GM04503 (cell line): ENCODE measurements around the gene CNOT2.
"Not testable (repeated sequence)": the region's sequence is repeated elsewhere in the genome, so short reads cannot be mapped to it uniquely, and the experiment has no call there.

ENCODE experiments used
- DNase-seq: peaks from one replicate; pipeline ENCODE4 v3.0.0-alpha.2; 2012; ENCODE audit warnings: low read depth

CNOT2 gene

DNA sequence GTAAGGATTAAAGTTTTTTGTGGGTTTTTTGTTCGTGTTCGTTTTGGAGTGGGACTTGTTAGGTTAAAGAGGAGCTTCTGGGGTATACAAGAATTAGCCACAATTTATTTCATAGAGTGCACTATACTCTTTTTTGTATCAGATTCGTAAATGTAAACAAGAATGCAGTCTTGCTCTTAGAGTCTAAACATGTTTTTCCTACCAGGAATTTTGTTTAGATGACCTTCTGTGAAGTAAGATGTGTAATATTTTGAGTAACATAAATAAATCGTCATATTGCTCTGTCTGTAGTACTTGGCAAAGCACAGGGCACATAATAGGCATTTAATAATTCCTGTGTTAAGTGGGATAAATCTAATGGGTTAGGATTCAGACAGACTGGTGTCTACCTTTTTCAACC is 9.6 kb downstream of the CNOT2 start:
- no peak for DNase-seq

DNA sequence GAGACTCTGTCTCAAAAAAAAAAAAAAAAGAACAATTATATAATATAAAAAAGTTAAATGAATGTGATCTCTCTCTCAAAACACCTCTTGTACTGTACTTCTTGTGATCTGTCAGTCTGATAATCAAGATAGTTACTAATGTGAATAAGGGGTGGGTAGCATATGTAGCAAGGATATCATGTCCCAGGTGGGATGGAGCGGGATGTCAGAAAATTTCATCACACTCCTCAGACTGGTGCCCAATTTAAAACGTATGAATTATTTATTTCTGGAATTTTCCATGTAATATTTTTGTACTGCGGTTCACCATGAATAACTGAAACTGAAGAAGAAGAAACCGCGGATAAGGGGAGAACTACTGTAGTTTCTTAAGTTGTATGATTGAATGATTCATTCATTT is 11.0 kb downstream of the CNOT2 start:
- DNase-seq = no peak

DNA sequence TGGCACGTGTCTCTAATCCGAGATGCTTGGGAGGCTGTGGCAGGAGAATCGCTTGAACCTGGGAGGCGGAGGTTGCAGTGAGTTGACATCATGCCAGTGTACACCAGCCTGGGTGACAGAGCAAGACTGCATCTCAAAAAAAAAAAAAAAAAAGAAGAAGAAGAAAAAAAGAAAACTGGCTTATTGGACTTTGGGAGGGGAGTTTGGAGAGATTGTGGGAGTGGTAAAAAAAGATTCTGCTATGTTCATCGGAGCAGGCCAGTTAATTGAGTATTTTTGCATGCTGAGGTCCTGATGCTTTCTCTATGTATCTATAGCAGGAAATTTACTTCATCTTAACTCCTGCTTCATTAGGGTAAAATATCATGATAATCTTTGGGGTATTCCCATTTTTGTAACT is 11.6 kb downstream of the CNOT2 start:
- DNase-seq = no peak

DNA sequence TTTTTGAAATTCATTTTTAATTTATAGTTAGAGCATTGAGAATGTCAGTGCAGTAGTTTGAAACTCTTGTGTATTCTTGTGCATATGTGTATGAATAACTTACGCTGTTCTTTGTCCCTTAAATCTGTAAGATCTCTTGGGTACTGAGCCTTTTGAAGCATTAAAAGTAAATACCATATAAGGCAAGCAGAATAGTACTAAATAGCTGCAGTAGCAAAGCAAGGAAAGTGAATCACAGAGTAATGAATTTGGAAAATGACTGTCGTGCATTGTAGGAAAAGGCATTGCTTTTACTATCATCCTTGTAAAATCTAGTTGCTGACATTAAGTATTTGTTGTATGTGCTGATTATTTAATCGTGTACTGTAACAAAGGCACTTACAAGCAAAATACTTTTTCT is 12.1 kb downstream of the CNOT2 start:
- DNase-seq = peak; percentile 17

DNA sequence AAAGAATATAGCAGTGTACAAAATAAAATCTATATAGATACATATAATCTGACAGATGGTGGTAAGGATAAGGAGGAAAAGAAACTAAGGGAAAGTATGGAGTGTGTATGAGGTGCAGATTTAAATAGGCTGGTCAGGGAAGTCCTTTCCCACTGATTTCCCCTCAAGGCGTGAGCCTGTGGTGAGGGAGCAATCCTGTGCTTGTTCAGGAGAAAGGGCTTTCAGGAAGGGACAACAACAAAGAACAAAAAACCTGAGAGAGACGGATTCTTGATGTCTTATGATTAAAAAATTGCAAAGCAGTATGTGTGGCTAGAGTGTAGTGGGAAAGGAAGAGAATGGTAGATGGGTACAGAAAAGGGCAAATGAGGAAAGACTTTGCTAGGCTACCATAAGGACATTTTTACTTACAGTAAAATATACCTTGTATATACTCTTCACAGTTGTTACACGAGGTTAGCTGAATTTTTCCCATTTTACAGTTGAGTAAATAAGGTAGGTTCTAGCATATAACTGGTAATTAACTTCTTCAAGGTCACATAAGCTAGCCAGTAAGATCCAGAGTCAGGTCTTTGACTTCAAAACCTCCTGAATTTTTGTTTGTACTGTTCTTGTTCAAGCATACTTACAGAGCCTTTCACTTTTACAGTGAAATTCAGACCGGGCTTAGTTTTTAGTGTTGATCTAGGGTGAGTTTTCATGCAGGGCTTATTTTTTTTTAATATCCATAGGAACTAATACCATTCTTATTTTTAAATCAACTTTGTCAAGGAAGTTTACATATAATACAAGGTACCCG is 15.6 kb downstream of the CNOT2 start:
- no peak for DNase-seq

DNA sequence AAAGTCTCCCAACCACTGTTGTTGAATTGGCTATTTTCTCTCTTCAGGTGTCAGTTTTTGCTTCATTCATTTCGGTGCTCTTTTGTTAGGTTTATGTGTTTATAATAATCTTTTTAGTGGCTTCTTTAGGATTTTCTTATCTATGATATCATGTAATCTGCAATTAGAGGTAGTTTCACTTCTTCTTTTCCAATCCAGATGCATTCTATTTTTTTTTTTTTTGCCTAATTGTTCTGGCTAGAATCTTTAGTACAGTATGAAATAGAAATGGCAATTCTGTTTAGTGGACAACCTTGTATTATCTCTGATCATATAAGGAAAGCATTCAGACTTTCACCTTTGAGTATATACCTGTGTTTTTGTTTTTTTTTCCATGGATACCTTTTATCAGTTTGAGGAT is 17.4 kb downstream of the CNOT2 start:
- no peak for DNase-seq

DNA sequence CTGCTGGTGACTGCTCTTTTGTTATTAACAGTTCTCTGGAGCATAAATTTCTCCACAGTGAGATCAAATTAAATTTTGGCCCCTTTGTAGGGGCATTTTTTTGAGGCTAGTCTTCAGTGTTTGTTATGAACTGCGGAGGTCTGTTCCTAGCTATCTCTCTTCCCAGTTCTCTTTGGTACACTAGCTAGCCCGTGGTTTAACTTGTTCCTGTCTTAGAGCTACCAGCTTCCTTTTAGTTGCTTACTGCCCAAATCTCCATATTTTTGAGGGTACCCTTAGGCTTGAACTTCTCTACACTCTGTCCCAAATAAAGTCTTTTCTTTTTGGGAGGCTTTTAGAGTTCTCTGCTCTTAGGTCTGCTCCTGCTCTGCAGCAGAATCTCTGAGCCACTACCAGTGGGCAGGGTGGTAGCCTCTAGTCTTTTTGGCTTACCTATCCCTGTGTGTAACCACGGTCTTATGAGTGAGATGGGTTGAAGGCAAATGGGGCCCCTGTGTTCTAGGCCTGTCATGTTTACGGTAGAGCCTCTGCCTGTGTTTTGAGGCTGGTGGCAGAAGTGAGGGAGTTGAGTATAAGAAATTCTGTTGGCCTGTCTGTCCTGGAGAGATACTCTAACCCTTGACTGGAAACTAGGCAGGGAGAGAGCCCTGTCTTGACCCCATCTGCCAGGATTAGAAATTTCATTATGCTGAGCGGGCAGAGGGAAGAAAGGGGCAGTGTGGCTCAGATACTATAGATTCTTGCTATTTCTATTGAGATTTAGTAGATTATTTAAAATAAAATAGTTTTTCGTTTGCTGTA is 21.0 kb downstream of the CNOT2 start:
- no peak for DNase-seq

DNA sequence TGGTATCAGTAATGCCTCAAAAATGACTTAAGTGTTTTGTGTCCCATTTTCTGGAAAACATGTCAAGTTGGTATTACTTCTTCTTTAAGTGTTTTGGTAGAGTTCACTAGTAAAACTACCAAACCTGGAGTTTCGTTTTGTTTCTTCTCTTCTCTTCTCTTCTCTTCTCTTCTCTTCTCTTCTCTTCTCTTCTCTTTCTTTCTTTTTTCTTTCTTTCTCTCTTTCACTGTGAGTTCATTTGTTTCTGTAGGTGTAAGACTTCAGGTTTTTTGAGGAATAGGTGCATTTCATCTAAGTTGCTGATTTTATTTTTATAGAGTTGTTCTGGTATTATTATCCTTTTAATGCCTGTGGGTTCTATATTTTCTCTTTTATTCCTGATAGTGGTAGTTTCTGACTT is 21.9 kb downstream of the CNOT2 start:
- no peak for DNase-seq

DNA sequence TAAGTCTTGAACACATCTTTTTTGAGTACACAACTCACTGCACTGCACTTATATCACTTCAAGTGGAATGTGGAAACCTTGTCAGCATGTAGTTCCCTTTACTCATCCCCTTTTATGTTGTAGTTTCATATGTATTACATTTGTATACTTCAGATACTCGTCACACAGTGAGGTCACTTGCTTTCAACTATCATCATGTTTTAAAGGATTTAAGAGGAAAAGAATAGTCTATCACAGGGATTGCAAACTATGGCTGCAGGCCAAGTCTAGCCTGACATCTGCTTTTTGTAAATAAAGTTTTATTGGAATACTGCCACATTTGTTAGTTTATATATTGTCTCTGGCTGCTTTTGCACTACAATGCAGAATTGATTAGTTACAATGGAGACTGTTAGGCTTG is 24.3 kb downstream of the CNOT2 start:
- DNase-seq = no peak

DNA sequence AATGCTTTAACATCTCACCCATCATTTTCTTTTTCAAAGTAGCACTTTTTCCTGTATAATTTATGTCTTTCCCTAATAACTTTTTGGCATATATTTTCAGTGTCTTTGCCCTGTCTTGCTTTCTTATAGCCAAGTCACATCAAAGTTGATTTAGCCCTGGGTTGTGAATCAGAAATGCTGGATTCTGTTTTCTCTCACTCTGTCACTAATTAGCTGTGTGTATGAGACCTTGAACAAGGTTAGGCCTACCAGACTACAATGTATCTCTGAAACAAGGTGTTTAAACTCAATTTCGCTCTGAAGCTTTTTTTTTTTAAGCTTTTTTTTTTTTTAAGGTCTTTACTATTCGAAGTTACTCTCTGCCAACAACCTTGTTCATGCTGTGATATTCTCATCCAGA is 25.7 kb downstream of the CNOT2 start:
- DNase-seq = no peak

DNA sequence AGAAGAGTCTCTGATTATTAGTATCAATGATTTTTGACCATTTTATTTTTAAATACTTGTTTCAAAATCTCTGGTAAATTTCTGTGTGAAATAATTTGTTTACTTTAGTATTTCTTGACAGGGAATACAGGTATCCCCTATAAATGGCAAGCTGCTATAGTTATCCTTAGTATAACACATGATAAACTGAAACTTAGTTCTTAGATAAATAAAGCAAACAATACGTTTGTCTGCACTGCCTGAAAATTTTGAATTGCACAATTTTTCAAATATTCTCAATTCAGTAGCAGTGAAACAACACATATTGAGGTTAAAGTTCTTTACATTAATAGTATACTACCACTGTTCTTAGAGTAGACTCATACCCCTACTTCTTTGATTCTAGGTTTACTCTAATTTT is 26.9 kb downstream of the CNOT2 start:
- no peak for DNase-seq

DNA sequence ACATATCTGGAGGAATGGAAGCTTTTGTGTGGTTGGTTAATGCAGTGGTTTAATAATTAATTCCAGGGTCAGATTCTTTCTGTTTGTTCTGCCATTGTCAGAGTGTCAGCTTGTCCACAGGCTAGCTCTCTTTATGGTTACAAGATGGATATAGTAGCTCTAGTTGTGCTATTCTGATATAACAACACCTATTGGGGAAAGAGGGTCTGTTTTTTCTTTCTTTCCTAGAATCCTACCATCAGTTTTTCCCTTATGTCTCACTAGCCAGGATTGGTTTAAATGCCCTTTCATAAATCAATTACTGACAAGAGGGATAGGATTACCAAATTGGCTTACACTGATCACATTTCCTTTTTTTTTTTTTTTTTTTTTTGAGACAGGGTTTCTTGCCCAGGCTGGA is 27.8 kb downstream of the CNOT2 start:
- DNase-seq = no peak

DNA sequence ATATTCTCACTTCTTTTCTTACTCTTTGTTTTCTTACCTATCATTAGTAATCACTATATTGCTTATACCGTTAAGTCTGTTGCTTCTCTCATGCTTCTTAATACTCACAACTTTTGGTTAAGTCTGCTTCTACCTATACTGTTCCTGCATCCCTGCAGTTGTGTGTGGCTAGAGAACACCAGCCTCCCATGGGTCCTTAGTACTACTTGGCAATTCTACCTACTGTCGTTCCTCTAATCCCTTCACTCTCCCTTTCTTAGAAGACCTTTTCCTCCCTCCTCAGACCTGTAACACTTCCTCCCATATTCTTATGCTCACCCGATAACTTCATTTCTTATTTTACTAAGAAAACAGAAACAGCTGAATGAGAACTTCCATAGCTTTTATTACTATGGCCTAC is 29.3 kb downstream of the CNOT2 start:
- no peak for DNase-seq

DNA sequence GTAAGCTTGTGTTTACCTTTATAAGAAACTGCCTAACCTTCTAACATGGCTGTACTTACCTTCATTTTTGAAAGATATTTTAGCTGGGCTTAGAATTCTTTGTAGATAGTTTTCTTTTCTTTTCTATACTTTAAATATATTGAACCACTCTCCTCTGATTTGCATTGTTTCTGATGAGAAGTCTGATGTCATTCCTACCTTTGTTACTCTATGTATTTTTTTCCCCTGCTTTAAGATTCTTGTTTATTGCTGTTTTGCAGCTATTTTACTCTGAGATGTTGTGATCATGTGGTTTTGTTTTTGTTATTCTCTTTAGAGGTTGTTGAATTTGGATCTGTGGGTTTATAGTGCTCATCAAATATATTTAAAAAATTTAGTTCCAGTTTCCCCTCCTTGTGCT is 31.8 kb downstream of the CNOT2 start:
- no peak for DNase-seq

DNA sequence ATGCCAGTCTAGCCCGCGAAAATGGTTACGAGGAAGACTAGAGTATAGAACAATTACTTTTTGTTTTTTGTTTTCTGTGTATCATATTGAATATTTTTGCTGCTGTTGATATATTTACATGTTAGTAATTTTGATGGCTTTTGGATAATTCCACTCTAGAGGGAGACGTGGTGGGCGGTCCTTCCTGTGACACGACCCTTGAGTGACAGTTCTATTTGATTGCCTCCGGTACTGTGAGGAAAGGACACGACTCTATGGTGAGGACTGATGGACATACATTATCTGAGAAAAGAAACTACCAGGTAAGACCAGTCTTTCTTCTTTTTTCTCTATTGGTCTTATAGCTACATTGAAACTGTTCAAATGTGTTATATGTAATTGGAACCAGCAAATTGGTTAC is 34.7 kb downstream of the CNOT2 start:
- DNase-seq = no peak

DNA sequence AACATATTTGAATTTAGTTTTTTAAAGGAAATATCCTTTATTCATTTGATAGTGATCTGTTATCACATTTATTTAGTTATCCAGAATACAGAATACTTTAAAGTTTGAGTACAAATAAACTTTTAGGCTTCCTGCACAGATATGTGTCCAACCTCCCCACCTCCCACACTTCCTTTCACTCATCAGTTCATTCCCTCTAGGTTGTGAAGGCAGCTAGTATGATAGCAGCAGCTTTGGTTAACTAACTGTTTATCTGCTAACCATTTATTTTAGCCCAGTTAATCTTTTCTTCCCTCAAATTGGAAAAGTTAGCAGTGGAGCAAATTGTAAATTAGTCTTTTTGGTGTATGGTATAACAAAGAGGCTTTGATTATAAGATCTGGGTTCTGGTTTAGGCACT is 35.7 kb downstream of the CNOT2 start:
- DNase-seq = no peak

DNA sequence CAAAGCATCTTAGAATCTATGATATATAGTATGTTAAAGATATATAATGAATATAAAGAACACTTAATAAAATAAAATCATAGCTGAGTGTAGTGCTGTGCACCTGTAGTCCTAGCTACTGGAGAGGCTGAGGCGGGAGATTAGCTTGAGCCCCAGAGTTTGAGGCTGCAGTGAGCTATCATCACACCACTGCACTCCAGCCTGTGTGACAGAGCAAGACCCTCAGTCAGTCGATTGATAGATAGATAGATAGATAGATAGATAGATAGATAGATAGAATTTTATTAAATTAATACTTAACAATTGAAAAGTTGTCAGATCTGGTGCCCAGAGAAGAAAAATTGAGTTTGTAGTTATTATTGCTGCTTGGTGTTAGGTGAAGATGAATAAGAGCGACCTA is 40.0 kb downstream of the CNOT2 start:
- DNase-seq = no peak

DNA sequence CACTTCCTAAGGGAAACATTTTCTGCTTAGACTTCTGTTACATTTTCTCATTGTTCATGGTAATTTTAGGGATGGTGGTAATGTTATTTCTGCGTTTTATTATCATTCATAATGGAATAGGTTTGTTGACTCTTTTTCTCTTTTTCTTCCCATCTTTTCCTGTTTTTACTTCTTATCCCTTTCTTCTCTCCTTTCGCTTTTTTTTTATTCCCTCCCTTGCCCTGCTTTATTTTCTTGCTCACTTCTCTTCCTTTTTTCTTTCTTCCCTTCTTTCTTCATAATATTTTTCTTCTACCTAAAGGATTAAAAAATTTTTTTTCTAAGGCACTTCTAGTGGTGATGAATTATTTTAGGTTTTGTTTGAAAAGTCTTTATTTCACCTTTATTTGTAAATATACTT is 45.6 kb downstream of the CNOT2 start:
- DNase-seq = no peak

DNA sequence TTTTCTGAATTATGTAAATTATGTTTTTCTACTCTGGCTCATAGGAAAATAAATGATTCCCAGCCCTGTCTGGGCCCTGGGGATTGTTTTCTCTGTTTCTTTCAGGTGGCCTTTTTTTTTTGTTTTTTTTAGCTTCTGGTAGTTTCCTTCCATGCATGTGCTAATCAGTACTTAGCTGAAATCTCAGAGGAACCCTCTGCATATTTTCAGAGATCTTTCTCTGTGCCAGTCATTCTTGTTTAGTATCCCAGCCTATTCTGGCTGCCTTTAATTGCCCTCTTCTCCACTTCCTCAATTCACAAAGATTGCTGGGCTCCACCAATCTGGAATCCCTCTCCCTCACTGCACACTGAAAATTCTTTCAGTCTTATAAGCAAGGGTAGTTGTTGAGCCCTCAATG is 46.9 kb downstream of the CNOT2 start:
- DNase-seq = no peak

DNA sequence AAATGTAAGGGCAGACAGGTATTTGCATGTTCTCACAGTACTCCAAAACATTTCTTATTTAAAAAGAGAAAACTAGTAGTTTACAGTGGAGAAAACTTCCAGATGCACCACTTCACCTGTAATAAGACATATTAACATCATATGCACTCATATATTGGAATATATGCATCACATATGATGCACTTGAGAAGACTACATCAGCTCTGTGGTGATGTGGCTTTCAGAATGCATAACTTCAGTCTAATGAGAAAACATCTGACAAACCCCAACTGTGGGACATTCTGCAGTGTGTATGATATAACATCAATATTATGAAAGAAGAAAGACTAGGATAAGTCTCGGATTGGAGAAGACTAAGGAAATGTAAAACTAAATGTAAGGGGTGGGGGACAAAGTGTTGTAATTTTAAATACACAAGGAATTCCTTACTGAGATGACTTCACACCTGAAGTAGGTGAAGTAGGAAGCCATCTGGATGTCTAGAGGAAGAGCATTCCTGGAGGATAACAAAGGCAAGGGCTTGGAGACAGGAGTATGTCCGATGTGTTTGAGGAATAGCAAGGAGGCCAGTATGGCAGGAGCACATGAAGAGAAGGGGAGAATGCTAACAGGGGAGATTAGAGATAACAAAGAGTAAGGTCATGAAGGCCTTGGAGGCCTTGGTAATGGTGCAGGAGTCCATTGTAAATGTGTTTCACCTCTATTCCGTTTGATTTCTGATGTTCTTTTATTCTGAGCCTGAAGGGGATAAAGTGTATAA is 49.0 kb downstream of the CNOT2 start:
- no peak for DNase-seq

DNA sequence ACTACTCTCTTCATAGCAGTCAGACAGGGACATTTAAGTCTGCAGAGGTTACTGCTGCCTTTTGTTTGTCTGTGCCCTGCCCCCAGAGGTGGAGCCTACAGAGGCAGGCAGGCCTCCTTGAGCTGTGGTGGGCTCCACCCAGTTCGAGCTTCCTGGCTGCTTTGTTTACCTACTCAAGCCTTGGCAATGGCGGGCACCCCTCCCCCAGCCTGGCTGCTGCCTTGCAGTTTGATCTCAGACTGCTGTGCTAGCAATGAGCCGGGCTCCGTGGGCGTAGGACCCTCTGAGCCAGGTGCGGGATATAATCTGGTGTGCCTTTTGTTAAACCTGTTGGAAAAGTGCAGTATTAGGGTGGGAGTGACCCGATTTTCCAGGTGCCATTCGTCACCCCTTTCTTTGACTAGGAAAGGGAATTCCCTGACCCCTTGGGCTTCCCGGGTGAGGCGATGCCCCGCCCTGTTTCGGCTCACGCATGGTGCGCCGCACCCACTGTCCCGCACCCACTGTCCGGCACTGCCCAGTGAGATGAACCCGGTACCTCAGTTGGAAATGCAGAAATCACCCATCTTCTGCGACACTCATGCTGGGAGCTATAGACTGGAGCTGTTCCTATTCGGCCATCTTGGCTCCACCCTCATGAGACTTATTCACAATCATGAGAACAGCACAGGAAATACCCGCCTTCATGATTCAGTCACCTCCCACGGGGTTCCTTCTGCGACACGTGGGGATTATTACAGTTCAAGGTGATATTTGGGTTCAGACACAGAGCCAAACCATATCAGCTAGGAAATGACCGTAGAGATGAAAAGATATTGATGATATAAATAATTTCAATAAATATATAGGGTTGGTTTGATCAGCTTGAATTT is 61.7 kb downstream of the CNOT2 start:
- not testable (repeated sequence) for DNase-seq

DNA sequence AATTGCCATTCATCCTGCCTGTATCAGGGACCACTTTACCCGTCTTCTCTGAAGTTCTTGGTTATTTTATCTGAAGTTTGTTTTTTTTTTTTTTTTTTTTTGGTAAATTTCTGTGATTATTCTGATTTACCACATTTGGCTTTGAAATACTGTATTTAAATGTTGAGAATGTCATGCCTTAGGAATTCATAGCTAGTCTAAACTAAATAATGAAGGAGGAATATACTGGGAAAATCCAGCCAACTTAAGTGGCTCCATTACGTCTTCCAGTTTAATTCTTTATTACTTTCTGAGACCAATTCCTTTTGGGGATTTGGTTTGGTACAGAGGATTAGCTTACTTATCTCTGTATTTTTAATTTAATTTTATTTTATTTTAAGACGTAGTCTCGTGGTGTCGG is 62.6 kb downstream of the CNOT2 start:
- no peak for DNase-seq
